PC-9 (cell line): ENCODE results near the gene DNAJC12. TPM values are rescaled to one million over a fixed set of nuclear protein-coding genes. Genes with fewer than 3 reads are reported as not detected.
"Not testable (repeated sequence)": the region's sequence is repeated elsewhere in the genome, so short reads cannot be mapped to it uniquely, and the experiment has no call there.

ENCODE experiments used
- BruUV-seq: library from RNA; stranded (reverse); fragments of 400-500 nt; replicated peaks from 2 replicates; lab custom pipeline; 2021; lab: Mats Ljungman, UMichigan
- CTCF ChIA-PET: fragments of 300-600 bp; sonication (Branson Sonifier 250); formaldehyde crosslinking; loops from one replicate; lab custom pipeline; 2022; ENCODE audit warnings: antibody characterized with exemption; lab: Charles Lee
- POLR2A ChIA-PET: fragments of 300-600 bp; sonication (Branson Sonifier 250); formaldehyde crosslinking; loops from one replicate; lab custom pipeline; 2022; ENCODE audit warnings: antibody characterized with exemption; ENCODE audit not compliant: unreplicated experiment; lab: Charles Lee
- DNase-seq, 2 experiments: peaks; one replicate each; pipeline versions ENCODE4 v3.0.0 to v3.0.0-alpha.2; 2015 to 2022; ENCODE audit warnings: mixed read lengths in 1 of 2
- H2AFZ ChIP-seq: fragments of 200-600 bp; sonication (generic); 2 replicates; pipeline ENCODE4 v1.8.1; 2017; ENCODE audit warnings: antibody characterized with exemption
- H3F3A ChIP-seq: fragments of 200-600 bp; sonication (generic); 2 replicates; pipeline ENCODE4 v1.8.1; 2017; ENCODE audit warnings: antibody characterized with exemption, mild to moderate bottlenecking, low read depth; ENCODE audit not compliant: insufficient read depth
- H3K27ac ChIP-seq: fragments of 200-600 bp; sonication (generic); 2 replicates; pipeline ENCODE4 v1.6.1; 2016; ENCODE audit warnings: mixed run types
- H3K27me3 ChIP-seq: fragments of 200-600 bp; sonication (generic); 2 replicates; pipeline ENCODE4 v1.6.1; 2016; ENCODE audit warnings: low read depth, mixed run types; ENCODE audit not compliant: insufficient read depth
- H3K36me3 ChIP-seq: fragments of 200-600 bp; sonication (generic); 2 replicates; pipeline ENCODE4 v1.6.1; 2016; ENCODE audit warnings: low read depth, mixed run types
- H3K4me1 ChIP-seq: fragments of 200-600 bp; sonication (generic); replicated peaks from 2 replicates; pipeline ENCODE4 v1.6.1; 2016; ENCODE audit warnings: mixed run types; ENCODE audit not compliant: insufficient read depth
- H3K4me2 ChIP-seq: fragments of 200-600 bp; sonication (generic); 2 replicates; pipeline ENCODE4 v1.6.1; 2017; ENCODE audit warnings: mixed run types
- H3K4me3 ChIP-seq: fragments of 200-600 bp; sonication (generic); 2 replicates; pipeline ENCODE4 v1.6.1; 2016; ENCODE audit warnings: mixed run types
- H3K79me2 ChIP-seq: fragments of 200-600 bp; sonication (generic); 2 replicates; pipeline ENCODE4 v1.6.1; 2017; ENCODE audit warnings: low read depth, mixed run types
- H3K9me2 ChIP-seq: fragments of 200-600 bp; sonication (generic); 2 replicates; pipeline ENCODE4 v1.8.1; 2017; ENCODE audit warnings: mild to moderate bottlenecking; ENCODE audit not compliant: insufficient read depth
- H3K9me3 ChIP-seq: fragments of 200-600 bp; sonication (generic); 2 replicates; pipeline ENCODE4 v1.8.1; 2016; ENCODE audit warnings: low read depth; ENCODE audit not compliant: insufficient read depth
- H4K20me1 ChIP-seq: fragments of 200-600 bp; sonication (generic); 2 replicates; pipeline ENCODE4 v1.8.1; 2017; ENCODE audit not compliant: insufficient read depth
- EZH2 ChIP-seq: fragments of 200-600 bp; sonication (generic); IDR thresholded peaks from 2 replicates; pipeline ENCODE4 v1.8.0; 2017; ENCODE audit warnings: antibody characterized with exemption, low read depth
- intact Hi-C: fragments of 100-400 bp; cut with micrococcal nuclease; formaldehyde crosslinking; loops from one replicate; pipeline ENCODE4 v1.10.0; 2022; ENCODE audit not compliant: unreplicated experiment
- total RNA-seq: library from RNA; stranded (reverse); gene quantifications from 2 replicates; pipeline ENCODE4 v1.2.3, GENCODE V29; 2021
- TF ChIP-seq, protein P1 (sequence below): fragments of 200-600 bp; sonication (generic); conservative IDR thresholded peaks from 2 replicates; pipeline ENCODE4 v1.6.1; 2017; ENCODE audit warnings: mixed run types, antibody characterized with exemption, mild to moderate bottlenecking, moderate library complexity

DNAJC12 gene
- total RNA-seq, 1 experiment from 2014 or later, result 0.33 TPM

DNA sequence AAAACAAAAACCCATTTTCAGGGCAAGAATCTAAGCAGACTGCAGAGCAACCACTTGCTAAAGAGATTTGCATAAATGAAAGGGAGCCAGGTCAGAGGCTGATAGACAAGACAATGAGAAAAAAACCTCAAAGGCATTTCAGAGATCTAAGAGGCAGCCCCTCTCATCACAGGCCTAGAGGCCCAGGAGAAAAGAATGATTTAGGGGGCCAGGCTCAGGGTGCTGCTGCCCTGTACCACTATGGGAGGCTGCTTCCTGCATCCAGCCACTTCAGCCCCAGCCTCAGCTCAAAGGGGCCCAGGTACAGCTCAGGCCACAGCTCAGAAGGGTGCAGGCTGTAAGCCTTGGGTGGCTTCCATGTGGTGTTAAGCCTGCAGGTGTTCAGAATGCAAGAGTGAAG is 3.7 kb upstream of the DNAJC12 start:
- H4K20me1 ChIP-seq, result no peaks in the 10 kb centered on the region
- no peaks in the 10 kb centered on the region for H3K9me2 ChIP-seq
- TF ChIP-seq, protein P1, sequence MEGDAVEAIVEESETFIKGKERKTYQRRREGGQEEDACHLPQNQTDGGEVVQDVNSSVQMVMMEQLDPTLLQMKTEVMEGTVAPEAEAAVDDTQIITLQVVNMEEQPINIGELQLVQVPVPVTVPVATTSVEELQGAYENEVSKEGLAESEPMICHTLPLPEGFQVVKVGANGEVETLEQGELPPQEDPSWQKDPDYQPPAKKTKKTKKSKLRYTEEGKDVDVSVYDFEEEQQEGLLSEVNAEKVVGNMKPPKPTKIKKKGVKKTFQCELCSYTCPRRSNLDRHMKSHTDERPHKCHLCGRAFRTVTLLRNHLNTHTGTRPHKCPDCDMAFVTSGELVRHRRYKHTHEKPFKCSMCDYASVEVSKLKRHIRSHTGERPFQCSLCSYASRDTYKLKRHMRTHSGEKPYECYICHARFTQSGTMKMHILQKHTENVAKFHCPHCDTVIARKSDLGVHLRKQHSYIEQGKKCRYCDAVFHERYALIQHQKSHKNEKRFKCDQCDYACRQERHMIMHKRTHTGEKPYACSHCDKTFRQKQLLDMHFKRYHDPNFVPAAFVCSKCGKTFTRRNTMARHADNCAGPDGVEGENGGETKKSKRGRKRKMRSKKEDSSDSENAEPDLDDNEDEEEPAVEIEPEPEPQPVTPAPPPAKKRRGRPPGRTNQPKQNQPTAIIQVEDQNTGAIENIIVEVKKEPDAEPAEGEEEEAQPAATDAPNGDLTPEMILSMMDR, result no peak
- no peak for TF ChIP-seq EZH2
- no peaks in the 10 kb centered on the region for H3K4me1 ChIP-seq
- no peaks in the 10 kb centered on the region for H3K27me3 ChIP-seq
- CTCF ChIA-PET, result no interaction called here
- POLR2A ChIA-PET, result no interaction called here
- no peak overlapping the region for H2AFZ ChIP-seq
- H3K4me3 ChIP-seq, result no peak overlapping the region
- H3K9me3 ChIP-seq, result no peaks in the 10 kb centered on the region; the same call in 1 of the 2 replicates
- no peaks in the 10 kb centered on the region for H3K36me3 ChIP-seq
- intact Hi-C loops, result no loop called here
- H3K4me2 ChIP-seq, result no peak overlapping the region
- no TSS peak for BruUV-seq
- DNase-seq, result no peak
- H3F3A ChIP-seq, result no peaks in the 10 kb centered on the region
- no peak overlapping the region for H3K27ac ChIP-seq
- H3K79me2 ChIP-seq, result no peaks in the 10 kb centered on the region

DNA sequence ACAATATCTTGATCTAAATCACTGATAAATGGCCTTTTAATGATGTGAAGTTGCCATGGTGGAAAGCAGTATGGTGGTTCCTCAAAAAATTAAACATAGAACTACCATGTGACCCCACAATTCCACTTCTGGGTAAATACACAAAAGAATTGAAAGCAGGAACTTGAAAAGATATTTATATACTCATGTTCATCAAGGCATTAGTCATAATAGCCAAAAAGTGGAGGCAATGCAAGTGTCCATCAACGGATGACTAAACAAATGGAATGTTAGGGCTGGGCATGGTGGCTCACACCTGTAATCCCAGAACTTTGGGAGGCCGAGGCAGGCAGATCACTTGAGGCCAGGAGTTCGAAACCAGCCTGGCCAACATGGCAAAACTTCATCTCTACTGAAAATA is 2.0 kb upstream of the DNAJC12 start:
- intact Hi-C loops, result no loop called here
- Histone ChIP-seq H3K27me3 (no peaks in the 10 kb centered on the region), H3K79me2 (no peaks in the 10 kb centered on the region), H3K9me3 (no peaks in the 10 kb centered on the region; the same call in 1 of the 2 replicates), H3K27ac (no peak overlapping the region), H3K4me3 (no peak overlapping the region), H3K36me3 (no peaks in the 10 kb centered on the region), H2AFZ (no peak overlapping the region), H4K20me1 (no peaks in the 10 kb centered on the region), H3K9me2 (no peaks in the 10 kb centered on the region), H3K4me2 (no peak overlapping the region), H3F3A (no peaks in the 10 kb centered on the region), H3K4me1 (no peaks in the 10 kb centered on the region)
- BruUV-seq, result no TSS peak
- ChIA-PET CTCF (interaction anchor here (0.7 kb wide), 1 partner anchor 373 kb away, joined by 4 read pairs; no protein-coding TSS in a partner anchor), POLR2A (no interaction called here)
- no peak for TF ChIP-seq EZH2
- TF ChIP-seq, protein P1, result no peak
- peak in 1 of 2 experiments; percentile 52 for DNase-seq

DNA sequence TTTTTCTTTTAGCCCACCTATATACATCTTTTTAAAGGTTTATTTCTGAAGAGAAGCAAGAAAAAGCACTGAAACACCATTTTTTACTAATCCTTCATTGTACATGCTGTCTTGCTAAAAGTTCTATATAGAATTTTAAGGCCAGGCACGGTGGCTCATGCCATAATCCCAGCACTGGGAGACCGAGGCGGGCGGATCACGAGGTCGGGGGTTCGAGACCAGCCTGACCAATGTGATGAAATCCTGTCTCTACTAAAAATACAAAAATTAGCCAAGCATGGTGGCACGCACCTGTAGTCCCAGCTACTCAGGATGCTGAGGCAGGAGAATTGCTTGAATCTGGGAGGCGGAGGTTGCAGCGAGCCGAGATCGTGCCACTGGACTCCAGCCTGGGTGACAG is 1.5 kb upstream of the DNAJC12 start:
- H3K27me3 ChIP-seq, H3K79me2 ChIP-seq, H3K9me3 ChIP-seq, H3K4me2 ChIP-seq, BruUV-seq, H3K9me2 ChIP-seq, H3K36me3 ChIP-seq, DNase-seq, H3F3A ChIP-seq, H3K4me1 ChIP-seq, intact Hi-C loops, H2AFZ ChIP-seq, H3K27ac ChIP-seq, H3K4me3 ChIP-seq, H4K20me1 ChIP-seq, POLR2A ChIA-PET: not testable (repeated sequence)
- CTCF ChIA-PET, result interaction anchor here (0.7 kb wide), 1 partner anchor 374 kb away, joined by 4 read pairs; no protein-coding TSS in a partner anchor

DNA sequence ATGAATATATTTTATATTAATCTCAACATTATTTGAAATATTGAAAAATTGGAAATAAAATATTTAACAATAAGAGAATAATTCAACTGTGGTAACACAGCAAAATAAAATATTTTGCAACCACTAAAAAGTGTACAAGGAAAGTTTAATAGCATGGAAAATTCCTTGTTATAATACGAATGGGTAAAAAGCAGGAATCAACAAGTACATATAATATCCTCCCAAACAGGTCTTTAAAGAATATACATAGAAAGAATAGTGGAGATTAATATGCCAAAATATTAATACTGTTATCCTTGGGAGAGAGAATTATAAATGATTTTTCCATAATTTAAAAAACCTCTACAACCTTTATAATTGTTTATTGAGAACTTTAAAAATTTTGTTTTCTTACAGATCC is 1.0 kb downstream of the DNAJC12 start:
- H2AFZ ChIP-seq, result no peak overlapping the region
- H3K27me3 ChIP-seq, result no peaks in the 10 kb centered on the region
- H3K79me2 ChIP-seq, result no peaks in the 10 kb centered on the region
- CTCF ChIA-PET, result no interaction called here
- H3K9me2 ChIP-seq, result no peaks in the 10 kb centered on the region
- BruUV-seq, result no TSS peak
- H3K4me1 ChIP-seq, result no peaks in the 10 kb centered on the region
- no peaks in the 10 kb centered on the region for H4K20me1 ChIP-seq
- no peak overlapping the region for H3K27ac ChIP-seq
- H3K4me2 ChIP-seq, result no peak overlapping the region
- no peaks in the 10 kb centered on the region for H3K36me3 ChIP-seq
- TF ChIP-seq EZH2, result no peak
- TF ChIP-seq, protein P1, result no peak
- intact Hi-C loops, result no loop called here
- POLR2A ChIA-PET, result interaction anchor here (0.6 kb wide), 2 partner anchors 31 to 495 kb away, joined by 5 to 6 read pairs; partner anchors contain the start of gene HNRNPH3
- DNase-seq, result no peak
- H3K9me3 ChIP-seq, result no peaks in the 10 kb centered on the region; the same call in 1 of the 2 replicates
- no peak overlapping the region for H3K4me3 ChIP-seq
- no peaks in the 10 kb centered on the region for H3F3A ChIP-seq
